Measurements from ENCODE around the gene PSMD2.

DNA sequence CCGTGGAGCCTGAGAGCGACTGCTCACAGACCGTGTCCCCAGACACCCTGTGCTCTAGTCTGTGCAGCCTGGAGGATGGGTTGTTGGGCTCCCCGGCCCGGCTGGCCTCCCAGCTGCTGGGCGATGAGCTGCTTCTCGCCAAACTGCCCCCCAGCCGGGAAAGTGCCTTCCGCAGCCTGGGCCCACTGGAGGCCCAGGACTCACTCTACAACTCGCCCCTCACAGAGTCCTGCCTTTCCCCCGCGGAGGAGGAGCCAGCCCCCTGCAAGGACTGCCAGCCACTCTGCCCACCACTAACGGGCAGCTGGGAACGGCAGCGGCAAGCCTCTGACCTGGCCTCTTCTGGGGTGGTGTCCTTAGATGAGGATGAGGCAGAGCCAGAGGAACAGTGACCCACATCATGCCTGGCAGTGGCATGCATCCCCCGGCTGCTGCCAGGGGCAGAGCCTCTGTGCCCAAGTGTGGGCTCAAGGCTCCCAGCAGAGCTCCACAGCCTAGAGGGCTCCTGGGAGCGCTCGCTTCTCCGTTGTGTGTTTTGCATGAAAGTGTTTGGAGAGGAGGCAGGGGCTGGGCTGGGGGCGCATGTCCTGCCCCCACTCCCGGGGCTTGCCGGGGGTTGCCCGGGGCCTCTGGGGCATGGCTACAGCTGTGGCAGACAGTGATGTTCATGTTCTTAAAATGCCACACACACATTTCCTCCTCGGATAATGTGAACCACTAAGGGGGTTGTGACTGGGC lies 45.7 kb downstream of the PSMD2 start:
- TF ChIP-seq, protein P1, sequence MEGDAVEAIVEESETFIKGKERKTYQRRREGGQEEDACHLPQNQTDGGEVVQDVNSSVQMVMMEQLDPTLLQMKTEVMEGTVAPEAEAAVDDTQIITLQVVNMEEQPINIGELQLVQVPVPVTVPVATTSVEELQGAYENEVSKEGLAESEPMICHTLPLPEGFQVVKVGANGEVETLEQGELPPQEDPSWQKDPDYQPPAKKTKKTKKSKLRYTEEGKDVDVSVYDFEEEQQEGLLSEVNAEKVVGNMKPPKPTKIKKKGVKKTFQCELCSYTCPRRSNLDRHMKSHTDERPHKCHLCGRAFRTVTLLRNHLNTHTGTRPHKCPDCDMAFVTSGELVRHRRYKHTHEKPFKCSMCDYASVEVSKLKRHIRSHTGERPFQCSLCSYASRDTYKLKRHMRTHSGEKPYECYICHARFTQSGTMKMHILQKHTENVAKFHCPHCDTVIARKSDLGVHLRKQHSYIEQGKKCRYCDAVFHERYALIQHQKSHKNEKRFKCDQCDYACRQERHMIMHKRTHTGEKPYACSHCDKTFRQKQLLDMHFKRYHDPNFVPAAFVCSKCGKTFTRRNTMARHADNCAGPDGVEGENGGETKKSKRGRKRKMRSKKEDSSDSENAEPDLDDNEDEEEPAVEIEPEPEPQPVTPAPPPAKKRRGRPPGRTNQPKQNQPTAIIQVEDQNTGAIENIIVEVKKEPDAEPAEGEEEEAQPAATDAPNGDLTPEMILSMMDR (IDR thresholded peaks at IDR 0.05), result no peak
- TF ChIP-seq POLR2A (IDR thresholded peaks at IDR 0.05), result no peak
